DND-41 (cell line): ENCODE data around the gene UBALD1.

Experiments used
- ATAC-seq: fragments of 200-7000 bp; cut with Tn5 transposase; 3 replicates; pipeline ENCODE4 v1.9.1; 2021; ENCODE audit warnings: low read depth; ENCODE audit not compliant: insufficient read depth
- DNase-seq: peaks from one replicate; pipeline ENCODE4 v3.0.0-alpha.2; 2020
- H2AFZ ChIP-seq: 2 replicates; pipeline ENCODE4 v1.6.0; 2012; ENCODE audit warnings: low read depth, low read length
- H3K27ac ChIP-seq: 2 replicates; pipeline ENCODE4 v1.5.1; 2012; ENCODE audit warnings: low read length, inconsistent platforms
- H3K27me3 ChIP-seq: fragments of 200-600 bp; sonication (generic); 2 replicates; pipeline ENCODE4 v1.6.0; 2012; ENCODE audit warnings: low read length, mild to moderate bottlenecking, inconsistent platforms; ENCODE audit not compliant: insufficient read depth, poor library complexity
- H3K36me3 ChIP-seq: 2 replicates; pipeline ENCODE4 v1.5.1; 2012; ENCODE audit warnings: low read length, inconsistent platforms; ENCODE audit not compliant: insufficient read depth
- H3K4me1 ChIP-seq: 2 replicates; pipeline ENCODE4 v1.5.1; 2012; ENCODE audit warnings: mild to moderate bottlenecking, low read length; ENCODE audit not compliant: insufficient read depth
- H3K4me2 ChIP-seq: 2 replicates; pipeline ENCODE4 v1.6.0; 2012; ENCODE audit warnings: mild to moderate bottlenecking, moderate library complexity, low read length, inconsistent platforms; ENCODE audit not compliant: insufficient read depth
- H3K4me3 ChIP-seq, 2 experiments: fragments of 200-600 bp in 1 of 2; shearing (Covaris generic) in 1 of 2; 2 replicates each; pipeline ENCODE4 v1.5.1; 2012 to 2016; ENCODE audit warnings: inconsistent platforms in 2 of 2, low read length in 2 of 2, mild to moderate bottlenecking in 2 of 2, low read depth in 1 of 2, moderate library complexity in 1 of 2
- H3K79me2 ChIP-seq: 2 replicates; pipeline ENCODE4 v1.6.0; 2012; ENCODE audit warnings: low read length, inconsistent platforms; ENCODE audit not compliant: insufficient read depth
- H3K9ac ChIP-seq: 2 replicates; pipeline ENCODE4 v1.6.0; 2012; ENCODE audit warnings: low read depth, mild to moderate bottlenecking, inconsistent platforms, low read length, moderate library complexity
- H3K9me3 ChIP-seq: 2 replicates; pipeline ENCODE4 v1.5.1; 2012; ENCODE audit warnings: low read length, moderate library complexity, mild to moderate bottlenecking, inconsistent platforms; ENCODE audit not compliant: insufficient read depth, severe bottlenecking
- H4K20me1 ChIP-seq: 2 replicates; pipeline ENCODE4 v1.6.0; 2012; ENCODE audit warnings: low read length; ENCODE audit not compliant: insufficient read depth
- EZH2 ChIP-seq: IDR thresholded peaks from 3 replicates; pipeline ENCODE4 v1.6.1; 2012; ENCODE audit warnings: borderline replicate concordance, low read depth, mild to moderate bottlenecking, moderate library complexity, low read length, inconsistent platforms; ENCODE audit not compliant: severe bottlenecking
- TF ChIP-seq, protein P1 (sequence below): IDR thresholded peaks from 2 replicates; pipeline ENCODE4 v1.5.1; 2012; ENCODE audit warnings: borderline replicate concordance, low read length, moderate library complexity, mild to moderate bottlenecking; ENCODE audit not compliant: poor library complexity, severe bottlenecking; ENCODE audit errors: extremely low read depth

Gene UBALD1

DNA sequence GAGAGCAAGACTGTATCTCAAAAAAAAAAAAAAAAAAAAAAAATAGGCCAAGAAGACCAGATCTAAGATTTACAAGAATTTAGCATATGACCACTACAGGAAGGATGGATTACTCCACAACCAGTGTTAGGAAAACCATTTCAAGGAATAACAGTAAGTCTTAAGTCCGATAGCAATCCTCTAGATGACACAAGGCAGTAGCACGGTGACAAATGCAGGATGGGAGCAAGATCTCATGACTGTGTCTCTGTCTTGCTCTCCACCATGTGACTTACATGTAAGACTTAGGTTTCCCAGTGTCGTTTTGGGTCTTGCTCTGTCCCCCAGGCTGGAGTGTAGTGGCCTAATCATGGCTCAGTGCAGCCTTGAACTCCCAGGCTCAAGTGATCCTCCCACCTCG is 30.8 kb downstream of the UBALD1 start:
- Histone ChIP-seq H2AFZ (no peak overlapping the region), H3K79me2 (no peaks in the 10 kb centered on the region), H3K4me2 (no peak overlapping the region), H3K4me1 (no peaks in the 10 kb centered on the region), H3K27me3 (peaks cover 10% of the 10 kb centered on the region), H3K9me3 (no peaks in the 10 kb centered on the region), H4K20me1 (no peaks in the 10 kb centered on the region), H3K27ac (no peak overlapping the region), H3K9ac (no peak overlapping the region), H3K4me3 (no peak overlapping the region), H3K36me3 (no peaks in the 10 kb centered on the region)
- DNase-seq (no peak), ATAC-seq (no peak)
- TF ChIP-seq, protein P1, sequence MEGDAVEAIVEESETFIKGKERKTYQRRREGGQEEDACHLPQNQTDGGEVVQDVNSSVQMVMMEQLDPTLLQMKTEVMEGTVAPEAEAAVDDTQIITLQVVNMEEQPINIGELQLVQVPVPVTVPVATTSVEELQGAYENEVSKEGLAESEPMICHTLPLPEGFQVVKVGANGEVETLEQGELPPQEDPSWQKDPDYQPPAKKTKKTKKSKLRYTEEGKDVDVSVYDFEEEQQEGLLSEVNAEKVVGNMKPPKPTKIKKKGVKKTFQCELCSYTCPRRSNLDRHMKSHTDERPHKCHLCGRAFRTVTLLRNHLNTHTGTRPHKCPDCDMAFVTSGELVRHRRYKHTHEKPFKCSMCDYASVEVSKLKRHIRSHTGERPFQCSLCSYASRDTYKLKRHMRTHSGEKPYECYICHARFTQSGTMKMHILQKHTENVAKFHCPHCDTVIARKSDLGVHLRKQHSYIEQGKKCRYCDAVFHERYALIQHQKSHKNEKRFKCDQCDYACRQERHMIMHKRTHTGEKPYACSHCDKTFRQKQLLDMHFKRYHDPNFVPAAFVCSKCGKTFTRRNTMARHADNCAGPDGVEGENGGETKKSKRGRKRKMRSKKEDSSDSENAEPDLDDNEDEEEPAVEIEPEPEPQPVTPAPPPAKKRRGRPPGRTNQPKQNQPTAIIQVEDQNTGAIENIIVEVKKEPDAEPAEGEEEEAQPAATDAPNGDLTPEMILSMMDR: no peak
- TF ChIP-seq EZH2: no peak

DNA sequence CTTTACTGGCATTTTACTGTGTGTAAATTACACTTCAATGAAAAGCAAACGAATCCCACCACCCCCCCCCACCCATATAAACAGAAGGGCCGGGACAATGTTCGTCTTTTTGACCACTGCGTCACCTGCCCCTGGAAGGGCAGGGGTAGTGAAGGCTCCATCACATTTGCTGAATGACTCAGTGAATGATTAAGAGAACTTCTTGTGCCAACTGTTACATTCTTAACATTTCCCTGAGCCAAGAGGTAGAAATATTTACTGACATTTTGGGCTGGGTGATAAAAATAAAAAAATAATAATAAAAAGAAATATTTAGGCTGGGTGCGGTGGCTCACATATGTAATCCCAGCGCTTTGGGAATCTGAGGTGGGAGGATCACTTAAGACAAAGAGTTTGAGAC is 34.4 kb downstream of the UBALD1 start:
- no peaks in the 10 kb centered on the region for H3K36me3 ChIP-seq
- H3K4me1 ChIP-seq: no peaks in the 10 kb centered on the region
- H3K79me2 ChIP-seq: no peaks in the 10 kb centered on the region
- H3K9me3 ChIP-seq: no peaks in the 10 kb centered on the region
- H3K27me3 ChIP-seq: no peaks in the 10 kb centered on the region
- no peak for ATAC-seq
- no peak overlapping the region for H3K4me2 ChIP-seq
- no peaks in the 10 kb centered on the region for H4K20me1 ChIP-seq
- H3K9ac ChIP-seq: no peak overlapping the region
- no peak for DNase-seq
- TF ChIP-seq EZH2: no peak
- TF ChIP-seq, protein P1: no peak
- no peak overlapping the region for H2AFZ ChIP-seq
- H3K4me3 ChIP-seq: no peak overlapping the region
- no peak overlapping the region for H3K27ac ChIP-seq

DNA sequence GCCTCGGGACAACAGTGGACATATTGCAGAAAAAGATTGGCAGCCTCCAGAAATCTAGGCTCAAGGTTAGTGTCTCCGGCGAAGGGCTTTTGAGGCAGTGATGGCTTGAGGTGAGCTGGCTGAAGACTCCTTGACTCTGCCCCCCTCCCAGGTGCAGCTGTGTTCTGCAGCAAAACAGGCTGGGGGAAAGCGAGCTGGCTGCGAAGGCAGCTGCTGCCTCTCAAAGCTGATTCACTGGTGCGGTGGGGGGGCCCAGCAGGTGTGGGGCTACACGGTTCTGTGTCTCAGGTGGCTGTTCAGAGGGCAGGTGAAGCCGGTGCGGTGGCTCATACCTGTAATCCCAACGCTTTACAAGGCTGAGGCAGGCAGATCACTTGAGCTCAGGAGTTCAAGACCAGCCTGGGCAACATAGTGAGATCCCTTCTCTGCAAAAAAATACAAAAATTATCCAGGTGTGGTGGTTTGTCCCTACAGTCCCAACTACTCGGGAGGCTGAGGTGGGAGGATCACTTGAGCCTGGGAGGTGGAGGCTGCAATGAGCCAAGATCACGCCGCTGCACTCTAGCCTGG is 35.6 kb downstream of the UBALD1 start:
- Histone ChIP-seq H2AFZ (no peak overlapping the region), H3K36me3 (no peaks in the 10 kb centered on the region), H3K4me2 (no peak overlapping the region), H3K9me3 (no peaks in the 10 kb centered on the region), H3K79me2 (no peaks in the 10 kb centered on the region), H4K20me1 (no peaks in the 10 kb centered on the region), H3K27ac (no peak overlapping the region), H3K4me1 (no peaks in the 10 kb centered on the region), H3K4me3 (no peak overlapping the region), H3K9ac (no peak overlapping the region), H3K27me3 (no peaks in the 10 kb centered on the region)
- TF ChIP-seq, protein P1: no peak
- TF ChIP-seq EZH2: no peak
- DNase-seq (no peak), ATAC-seq (no peak)

DNA sequence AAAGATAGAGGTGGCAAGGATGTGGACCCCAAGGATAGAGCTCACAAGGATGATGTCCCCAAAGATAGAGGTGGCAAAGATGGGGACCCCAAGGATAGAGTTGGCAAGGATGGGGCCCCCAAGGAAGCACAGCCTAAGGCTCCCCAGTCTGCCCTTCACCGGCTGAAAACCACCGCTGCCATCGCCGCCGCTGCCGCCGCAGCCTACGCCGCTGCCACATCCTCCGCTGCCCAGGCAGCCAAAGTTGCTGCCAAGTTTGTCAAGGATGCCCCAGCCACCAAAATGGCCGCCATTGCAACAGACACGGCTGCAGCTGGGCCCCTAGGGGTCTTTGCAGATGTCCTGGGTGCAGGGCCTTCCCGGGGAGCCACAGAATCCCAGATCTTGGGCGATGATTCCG is 38.7 kb downstream of the UBALD1 start:
- no peak for ATAC-seq

More for the DNA sequence above, 38.7 kb downstream of the UBALD1 start:
- Histone ChIP-seq H3K27ac (no peak overlapping the region), H2AFZ (no peak overlapping the region), H3K4me2 (no peak overlapping the region), H3K4me3 (no peak overlapping the region), H3K36me3 (no peaks in the 10 kb centered on the region), H4K20me1 (no peaks in the 10 kb centered on the region), H3K4me1 (no peaks in the 10 kb centered on the region), H3K9me3 (no peaks in the 10 kb centered on the region), H3K79me2 (no peaks in the 10 kb centered on the region), H3K9ac (no peak overlapping the region), H3K27me3 (no peaks in the 10 kb centered on the region)
- DNase-seq: no peak
- TF ChIP-seq, protein P1: no peak
- TF ChIP-seq EZH2: no peak
